HepG2 (cell line): ENCODE results near the gene WNT7B. TPM values are rescaled to one million over a fixed set of nuclear protein-coding genes. Genes with fewer than 3 reads are reported as not detected.

Experiments
- ARHGAP35 ChIP-seq: sonication (generic); formaldehyde crosslinking; IDR thresholded peaks from 2 replicates; pipeline ENCODE4 v1.9.0; 2022; ENCODE audit warnings: mild to moderate bottlenecking, inconsistent platforms, moderate library complexity, missing genetic modification reagents, borderline replicate concordance
- ARID5B ChIP-seq: IDR thresholded peaks from 2 replicates; pipeline ENCODE4 v1.4.0; 2020; ENCODE audit warnings: mild to moderate bottlenecking, missing genetic modification reagents
- ATAD3A ChIP-seq: sonication (generic); formaldehyde crosslinking; IDR thresholded peaks from 2 replicates; pipeline ENCODE4 v1.4.0; 2020; ENCODE audit warnings: missing genetic modification reagents
- ESRRA ChIP-seq: sonication (generic); formaldehyde crosslinking; IDR thresholded peaks from 2 replicates; pipeline ENCODE4 v1.5.1; 2020; ENCODE audit warnings: mild to moderate bottlenecking, low read depth, missing genetic modification reagents
- HHEX ChIP-seq: IDR thresholded peaks from 2 replicates; pipeline ENCODE4 v1.6.1; 2016; ENCODE audit warnings: control low read depth
- HNF1A ChIP-seq, 2 experiments: sonication (generic) in 1 of 2; formaldehyde crosslinking in 1 of 2; IDR thresholded peaks; 2 replicates each; pipeline versions ENCODE4 v1.4.0 to v1.6.1; 2016 to 2020; ENCODE audit warnings: borderline replicate concordance in 1 of 2, low read depth in 1 of 2, mild to moderate bottlenecking in 1 of 2, missing genetic modification reagents in 1 of 2
- MAX ChIP-seq: IDR thresholded peaks from 2 replicates; pipeline ENCODE4 v1.6.1; 2012; ENCODE audit warnings: inconsistent platforms
- MBD4 ChIP-seq: IDR thresholded peaks from 2 replicates; pipeline ENCODE4 v1.6.1; 2012; ENCODE audit warnings: low read length, inconsistent platforms, borderline replicate concordance
- NRL ChIP-seq: sonication (generic); formaldehyde crosslinking; IDR thresholded peaks from 2 replicates; pipeline ENCODE4 v1.5.0; 2020; ENCODE audit warnings: missing genetic modification reagents, mild to moderate bottlenecking, moderate library complexity, borderline replicate concordance
- PAX8 ChIP-seq: sonication (generic); formaldehyde crosslinking; IDR thresholded peaks from 2 replicates; pipeline ENCODE4 v1.8.0; 2022; ENCODE audit warnings: mild to moderate bottlenecking, missing genetic modification reagents, borderline replicate concordance
- RBAK ChIP-seq: sonication (generic); formaldehyde crosslinking; IDR thresholded peaks from 2 replicates; pipeline ENCODE4 v1.5.1; 2020; ENCODE audit warnings: mild to moderate bottlenecking, missing genetic modification reagents
- SALL2 ChIP-seq: sonication (generic); formaldehyde crosslinking; IDR thresholded peaks from 2 replicates; pipeline ENCODE4 v1.8.1; 2023; ENCODE audit warnings: mild to moderate bottlenecking, missing genetic modification reagents, inconsistent platforms
- SP140L ChIP-seq: sonication (generic); formaldehyde crosslinking; IDR thresholded peaks from 2 replicates; pipeline ENCODE4 v1.4.0; 2020; ENCODE audit warnings: missing genetic modification reagents, borderline replicate concordance
- SPEN ChIP-seq: sonication (generic); formaldehyde crosslinking; IDR thresholded peaks from 2 replicates; pipeline ENCODE4 v1.5.1; 2020; ENCODE audit warnings: low read depth, mild to moderate bottlenecking, missing genetic modification reagents
- TFAP4 ChIP-seq: sonication (generic); IDR thresholded peaks from 2 replicates; pipeline ENCODE4 v1.6.1; 2016; ENCODE audit warnings: low read depth, borderline replicate concordance
- ZNF160 ChIP-seq: sonication (generic); formaldehyde crosslinking; IDR thresholded peaks from 2 replicates; pipeline ENCODE4 v1.8.0; 2022; ENCODE audit warnings: mild to moderate bottlenecking, inconsistent platforms, missing genetic modification reagents
- ZNF224 ChIP-seq: sonication (generic); formaldehyde crosslinking; IDR thresholded peaks from 2 replicates; pipeline ENCODE4 v1.5.0; 2020; ENCODE audit warnings: mild to moderate bottlenecking, missing genetic modification reagents
- ZNF225 ChIP-seq: sonication (generic); formaldehyde crosslinking; IDR thresholded peaks from 2 replicates; pipeline ENCODE4 v1.4.0; 2020; ENCODE audit warnings: mild to moderate bottlenecking, missing genetic modification reagents
- ZNF737 ChIP-seq: sonication (generic); formaldehyde crosslinking; IDR thresholded peaks from 2 replicates; pipeline ENCODE4 v1.5.0; 2020; ENCODE audit warnings: missing genetic modification reagents, mild to moderate bottlenecking, borderline replicate concordance
- ZNF747 ChIP-seq: sonication (generic); formaldehyde crosslinking; IDR thresholded peaks from 2 replicates; pipeline ENCODE4 v1.8.1; 2023; ENCODE audit warnings: missing genetic modification reagents, mild to moderate bottlenecking, borderline replicate concordance
- ZSCAN12 ChIP-seq: sonication (generic); formaldehyde crosslinking; IDR thresholded peaks from 2 replicates; pipeline ENCODE4 v1.9.0; 2021; ENCODE audit warnings: mild to moderate bottlenecking, missing genetic modification reagents
- polyA plus RNA-seq, 8 experiments: library from polyadenylated mRNA; depleted of rRNA in 3 of 8; stranded (reverse) in 7 of 8; unstranded in 1 of 8; fragments of >200 nt; fragmentation: Illumina TruSeq in 4 of 8; extraction: Trizol in 4 of 8; gene quantifications; 2 replicates each; pipeline versions ENCODE4 v1.2.1 to v1.2.3, GENCODE V29; 2011 to 2016; ENCODE audit warnings: low read depth in 4 of 8, missing spikeins in 1 of 8, mixed read lengths in 1 of 8; ENCODE audit not compliant: insufficient read depth in 1 of 8
- total RNA-seq, 5 experiments: library from RNA; depleted of rRNA; stranded (reverse); fragments of >200 nt; fragmentation: Illumina TruSeq; extraction: Trizol; gene quantifications; 2 replicates each; pipeline ENCODE4 v1.2.3, GENCODE V29; 2016; ENCODE audit warnings: low read depth in 1 of 5

The WNT7B gene
- total and polyA plus RNA-seq, 2 of the 13 experiments (the other 11 are each of a cell fraction or from before 2014, with no cell fraction given) = 0.09 TPM; not detected in 1

GRCh38 chr22:46006379-46007002 is 29.5 kb upstream of the WNT7B start (continued):
- TF ChIP-seq ZNF737 (CRISPR knock-in tag) (no peak), ARID5B (CRISPR knock-in tag) (no peak; the same call in 1 of the 2 replicates), ZNF224 (no peak), ZNF225 (no peak), MBD4 (no peak), ZNF747 (0 out of 2 replicates have a peak, but pooled peaks have one; percentile 30), PAX8 (no peak), SALL2 (CRISPR knock-in tag) (peak; percentile 40; the same call in 1 of the 2 replicates), MAX (no peak), NRL (CRISPR knock-in tag) (peak; percentile 59; the same call in 1 of the 2 replicates), TFAP4 (peak; percentile 18; the same call in 1 of the 2 replicates), ZSCAN12 (no peak), ARHGAP35 (CRISPR knock-in tag) (no peak), ATAD3A (CRISPR knock-in tag) (no peak), SPEN (CRISPR knock-in tag) (no peak), HHEX (CRISPR knock-in tag) (no peak), HNF1A (IDR thresholded peaks at IDR 0.05; ENCODE audit: low read depth) (no peak), HNF1A (CRISPR knock-in tag; IDR thresholded peaks at IDR 0.05; ENCODE audit: borderline replicate concordance) (no peak), RBAK (CRISPR knock-in tag) (no peak), ZNF160 (no peak), SP140L (no peak), ESRRA (CRISPR knock-in tag) (no peak)
